Fibroblast of the conjunctiva (primary cell): ENCODE results near the gene DDX5.

Experiments
- DNase-seq: peaks from one replicate; pipeline ENCODE4 v3.0.0-alpha.2; 2010; ENCODE audit warnings: low read depth

Gene DDX5

GRCh38 chr17:64506201-64506575 lies at the start of gene DDX5:
DDX5 (minus strand) TSS chr17:64506289; CDS start chr17:64506119, 170 bp downstream.
- DNase-seq = peak; percentile 93

- no peak for DNase-seq
These were observed 49.2 kb upstream of the DDX5 start for GRCh38 chr17:64555281-64555680.

GRCh38 chr17:64554028-64554637 lies 48.0 kb upstream of the DDX5 start:
- DNase-seq = no peak

GRCh38 chr17:64551461-64551860 lies 45.4 kb upstream of the DDX5 start:
- no peak for DNase-seq

- DNase-seq = no peak
These were observed 41.2 kb upstream of the DDX5 start for GRCh38 chr17:64547319-64547718.

- no peak for DNase-seq
These were observed 40.6 kb upstream of the DDX5 start for GRCh38 chr17:64546716-64547115.

- no peak for DNase-seq
These were observed 38.7 kb upstream of the DDX5 start for GRCh38 chr17:64544742-64545141.

GRCh38 chr17:64540118-64540776 lies 34.2 kb upstream of the DDX5 start:
- no peak for DNase-seq

- no peak for DNase-seq
These were observed 32.5 kb upstream of the DDX5 start for GRCh38 chr17:64538508-64539130.

- DNase-seq = no peak
These were observed 31.4 kb upstream of the DDX5 start for GRCh38 chr17:64537488-64537887.

- no peak for DNase-seq
These were observed 30.8 kb upstream of the DDX5 start for GRCh38 chr17:64536913-64537312.

- no peak for DNase-seq
These were observed 29.3 kb upstream of the DDX5 start for GRCh38 chr17:64535357-64535756.

GRCh38 chr17:64534187-64534586 lies 28.1 kb upstream of the DDX5 start:
- DNase-seq = no peak

GRCh38 chr17:64533784-64534183 lies 27.7 kb upstream of the DDX5 start:
- DNase-seq = no peak

- no peak for DNase-seq
These were observed 26.3 kb upstream of the DDX5 start for GRCh38 chr17:64532409-64532808.

- no peak for DNase-seq
These were observed 25.9 kb upstream of the DDX5 start for GRCh38 chr17:64531955-64532371.

GRCh38 chr17:64529221-64529620 lies 23.1 kb upstream of the DDX5 start:
- DNase-seq = no peak

GRCh38 chr17:64527914-64528313 lies 21.8 kb upstream of the DDX5 start:
- DNase-seq = no peak

- DNase-seq = no peak
These were observed 14.3 kb upstream of the DDX5 start for GRCh38 chr17:64520359-64520758.

GRCh38 chr17:64519601-64520000 lies 13.5 kb upstream of the DDX5 start:
- DNase-seq = no peak

GRCh38 chr17:64515829-64516228 lies 9.7 kb upstream of the DDX5 start:
- DNase-seq = no peak

- no peak for DNase-seq
These were observed 9.3 kb upstream of the DDX5 start for GRCh38 chr17:64515419-64515818.

GRCh38 chr17:64509179-64509578 lies 3.1 kb upstream of the DDX5 start:
- DNase-seq = no peak

- no peak for DNase-seq
These were observed 2.6 kb upstream of the DDX5 start for GRCh38 chr17:64508683-64509082.
